ENCODE measurements around the gene ZNF787. TPM values are rescaled to one million over a fixed set of nuclear protein-coding genes. Genes with fewer than 3 reads are reported as not detected.

Gene ZNF787
- total and polyA plus RNA-seq, 9 donors, result 22.0 to 34.4 (median 24.7) TPM

DNA sequence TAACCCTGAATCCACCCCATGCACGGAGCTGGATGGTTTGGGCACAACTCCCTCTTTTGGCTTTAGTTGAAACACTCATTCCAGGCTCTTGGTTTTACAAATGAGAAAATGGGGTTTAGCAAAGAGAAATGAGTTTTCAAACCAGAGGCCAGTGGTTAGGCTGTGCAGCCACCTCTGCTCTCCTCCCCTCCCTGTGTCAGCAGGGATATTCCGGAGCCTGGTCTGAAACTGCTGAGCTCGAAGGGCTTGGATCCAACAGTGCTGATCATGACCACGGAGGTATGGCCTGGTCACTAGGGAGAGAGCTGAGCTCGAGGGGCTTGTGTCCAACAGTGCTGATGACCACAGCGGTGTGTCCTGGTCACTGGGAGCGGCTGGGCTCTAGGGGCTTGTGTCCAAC, 41.5 kb downstream of the ZNF787 start:
- H3K9me3 ChIP-seq (replicated peaks; ENCODE audit: control insufficient read depth, low read depth, low read length), result no peaks in the 10 kb centered on the region
- no peak overlapping the region for H3K27ac ChIP-seq (ENCODE audit: low read length)
- peaks cover 7% of the 10 kb centered on the region for H3K27me3 ChIP-seq (ENCODE audit: control insufficient read depth, insufficient read depth, low read length)
- no peak for DNase-seq
- no peak overlapping the region for H3K4me3 ChIP-seq (ENCODE audit: low read length)
- WGBS (ENCODE audit: insufficient coverage), result 45% methylated on average over 5 of the region's 7 CpGs
- H3K4me1 ChIP-seq (ENCODE audit: control insufficient read depth, insufficient read depth, low read length), result peaks cover 9% of the 10 kb centered on the region
- H3K36me3 ChIP-seq (ENCODE audit: control insufficient read depth, insufficient read depth, low read length), result no peaks in the 10 kb centered on the region

DNA sequence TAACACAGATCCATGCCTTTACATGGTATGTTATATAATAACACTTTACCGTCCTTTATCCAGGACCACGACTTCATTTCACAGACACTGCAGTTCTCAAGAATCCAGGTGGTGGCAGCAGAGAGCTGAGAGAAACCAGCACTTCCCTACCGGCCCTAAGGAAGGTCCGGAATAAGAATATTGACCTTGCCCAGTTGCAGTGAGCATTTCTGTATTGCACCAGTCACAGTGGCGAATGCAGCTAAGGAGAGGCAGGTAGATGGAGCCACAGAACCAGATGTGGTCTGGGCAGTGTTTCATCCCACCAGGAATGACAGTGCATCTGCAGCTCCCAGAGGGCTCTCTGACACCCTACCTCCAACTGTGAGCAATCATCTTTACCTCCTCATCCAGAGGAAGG, 44.6 kb downstream of the ZNF787 start:
- Histone ChIP-seq H3K27ac (ENCODE audit: low read length) (no peak overlapping the region), H3K9me3 (replicated peaks; ENCODE audit: control insufficient read depth, low read depth, low read length) (no peaks in the 10 kb centered on the region), H3K4me3 (ENCODE audit: low read length) (no peak overlapping the region), H3K36me3 (ENCODE audit: control insufficient read depth, insufficient read depth, low read length) (no peaks in the 10 kb centered on the region), H3K4me1 (ENCODE audit: control insufficient read depth, insufficient read depth, low read length) (peaks cover 9% of the 10 kb centered on the region), H3K27me3 (ENCODE audit: control insufficient read depth, insufficient read depth, low read length) (peaks cover 6% of the 10 kb centered on the region)
- 23% methylated on average over 2 of the region's 5 CpGs for WGBS (ENCODE audit: insufficient coverage)
- peak; percentile 58 for DNase-seq

DNA sequence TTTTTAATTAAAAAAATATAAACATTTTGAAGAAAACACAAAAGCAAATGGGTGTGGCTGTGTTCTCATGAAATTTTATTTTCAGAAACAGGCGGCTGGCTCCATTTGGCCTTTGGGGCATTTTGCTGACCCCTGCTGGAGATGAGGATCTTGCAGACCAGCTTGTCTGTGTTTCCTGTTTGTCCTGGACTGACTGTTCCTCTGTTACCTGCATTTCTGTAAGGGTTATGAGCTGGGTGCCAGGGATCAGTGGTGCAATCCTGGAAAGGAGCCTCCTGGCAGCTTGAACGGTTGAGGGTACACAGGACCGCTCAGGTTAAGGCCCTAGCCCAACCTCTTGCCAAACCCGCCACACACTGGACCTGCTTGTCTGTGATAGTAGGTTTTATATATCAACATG, 49.9 kb downstream of the ZNF787 start:
- H3K4me3 ChIP-seq (ENCODE audit: low read length), result no peak overlapping the region
- DNase-seq, result no peak
- peaks cover 6% of the 10 kb centered on the region for H3K4me1 ChIP-seq (ENCODE audit: control insufficient read depth, insufficient read depth, low read length)
- no peaks in the 10 kb centered on the region for H3K9me3 ChIP-seq (replicated peaks; ENCODE audit: control insufficient read depth, low read depth, low read length)
- WGBS (ENCODE audit: insufficient coverage), result 48% methylated on average over 3 of the region's 4 CpGs
- H3K27ac ChIP-seq (ENCODE audit: low read length), result no peak overlapping the region
- H3K36me3 ChIP-seq (ENCODE audit: control insufficient read depth, insufficient read depth, low read length), result no peaks in the 10 kb centered on the region
- H3K27me3 ChIP-seq (ENCODE audit: control insufficient read depth, insufficient read depth, low read length), result peaks cover 2% of the 10 kb centered on the region

DNA sequence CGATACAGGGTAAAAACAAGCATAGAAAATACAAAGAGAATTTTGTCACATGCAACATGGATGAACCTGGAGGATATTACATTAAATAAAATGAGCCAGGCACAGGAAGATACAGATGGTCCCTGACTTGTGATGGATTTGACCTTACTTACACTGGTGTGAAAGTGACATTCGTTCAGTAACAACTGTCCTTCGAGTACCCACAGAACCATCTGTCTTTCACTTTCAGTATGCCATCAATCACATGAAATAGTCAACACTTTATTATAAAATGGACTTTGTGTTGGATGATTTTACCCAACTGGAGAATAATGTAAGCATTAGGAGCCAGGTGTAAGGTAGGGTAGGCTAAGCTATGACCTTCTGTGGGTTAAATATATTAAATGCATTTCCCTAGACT, 51.5 kb downstream of the ZNF787 start:
- Histone ChIP-seq H3K27me3 (ENCODE audit: control insufficient read depth, insufficient read depth, low read length) (peaks cover 6% of the 10 kb centered on the region), H3K4me3 (ENCODE audit: low read length) (no peak overlapping the region), H3K9me3 (replicated peaks; ENCODE audit: control insufficient read depth, low read depth, low read length) (no peaks in the 10 kb centered on the region), H3K4me1 (ENCODE audit: control insufficient read depth, insufficient read depth, low read length) (peaks cover 8% of the 10 kb centered on the region), H3K36me3 (ENCODE audit: control insufficient read depth, insufficient read depth, low read length) (no peaks in the 10 kb centered on the region), H3K27ac (ENCODE audit: low read length) (no peak overlapping the region)
- WGBS (ENCODE audit: insufficient coverage), result no CpG with 5 or more reads among the region's 3 CpGs
- no peak for DNase-seq

DNA sequence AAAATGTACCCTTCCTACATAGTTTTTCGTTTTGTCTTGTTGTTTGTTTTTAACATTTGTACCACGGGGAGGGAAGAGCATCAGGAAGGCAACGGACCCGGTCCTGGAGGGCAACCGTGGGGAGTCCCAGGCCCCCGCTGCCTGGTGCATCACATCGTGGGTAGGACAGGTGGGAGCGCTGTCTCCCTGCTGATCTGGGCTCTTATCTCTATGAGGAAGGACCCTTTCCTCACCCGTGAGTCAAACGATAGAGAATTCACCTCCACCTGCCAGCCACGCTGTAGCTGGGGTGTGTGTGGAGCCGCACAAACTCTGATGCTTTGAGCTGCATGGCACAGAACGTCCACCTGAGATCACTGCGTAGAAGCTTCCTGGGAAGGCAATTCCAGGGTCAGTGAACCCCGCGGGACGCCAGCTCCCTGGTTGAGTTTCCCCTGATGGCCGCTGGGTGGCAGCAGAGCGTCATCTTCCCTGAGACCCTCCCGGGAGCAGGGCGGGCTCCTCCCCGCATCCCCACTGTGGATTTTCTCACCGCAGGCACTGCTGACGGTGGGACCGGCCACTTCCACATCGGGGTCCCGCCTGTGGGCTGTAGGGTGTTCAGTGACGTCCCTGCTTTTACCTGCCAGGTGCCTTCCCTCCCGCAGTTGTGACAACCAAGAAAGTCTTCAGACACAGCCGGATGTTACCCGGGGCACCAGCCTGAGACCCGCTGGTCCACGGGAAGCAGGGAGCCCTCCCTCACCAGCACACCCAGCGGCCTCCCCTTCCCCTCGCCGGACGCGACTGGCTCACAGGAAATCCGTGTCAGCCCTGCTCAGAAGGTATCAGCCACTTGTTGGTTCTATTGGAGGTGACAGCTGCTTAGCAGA, 54.7 kb downstream of the ZNF787 start:
- Histone ChIP-seq H3K36me3 (ENCODE audit: control insufficient read depth, insufficient read depth, low read length) (no peaks in the 10 kb centered on the region), H3K4me3 (ENCODE audit: low read length) (no peak overlapping the region), H3K27me3 (ENCODE audit: control insufficient read depth, insufficient read depth, low read length) (peaks cover 7% of the 10 kb centered on the region), H3K9me3 (replicated peaks; ENCODE audit: control insufficient read depth, low read depth, low read length) (no peaks in the 10 kb centered on the region), H3K27ac (ENCODE audit: low read length) (no peak overlapping the region), H3K4me1 (ENCODE audit: control insufficient read depth, insufficient read depth, low read length) (peaks cover 8% of the 10 kb centered on the region)
- DNase-seq, result peak; percentile 49
- 3% methylated on average over 29 of the region's 39 CpGs for WGBS (ENCODE audit: insufficient coverage)

DNA sequence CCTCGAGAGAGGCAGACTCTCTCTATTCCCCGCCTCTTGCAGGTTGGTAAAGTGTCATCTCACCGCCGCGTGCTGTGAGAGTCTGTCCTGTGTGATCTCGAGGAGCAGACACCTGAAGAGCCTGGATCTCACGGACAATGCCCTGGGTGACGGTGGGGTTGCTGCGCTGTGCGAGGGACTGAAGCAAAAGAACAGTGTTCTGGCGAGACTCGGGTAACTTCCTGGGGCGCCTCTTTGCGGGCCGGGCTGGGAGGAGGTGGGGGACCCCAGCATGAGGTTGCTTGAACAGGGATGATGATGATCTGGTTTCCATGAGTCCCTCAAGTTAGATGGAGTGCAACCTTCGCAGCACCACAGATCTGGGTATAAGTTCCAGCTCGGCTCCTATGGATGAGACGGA, 67.5 kb downstream of the ZNF787 start:
- H3K9me3 ChIP-seq (replicated peaks; ENCODE audit: control insufficient read depth, low read depth, low read length), result peaks cover 2% of the 10 kb centered on the region
- H3K27ac ChIP-seq (ENCODE audit: low read length), result no peak overlapping the region
- 87% methylated on average over 18 of the region's 18 CpGs for WGBS (ENCODE audit: insufficient coverage)
- H3K4me1 ChIP-seq (ENCODE audit: control insufficient read depth, insufficient read depth, low read length), result no peaks in the 10 kb centered on the region
- H3K36me3 ChIP-seq (ENCODE audit: control insufficient read depth, insufficient read depth, low read length), result no peaks in the 10 kb centered on the region
- no peak for DNase-seq
- no peaks in the 10 kb centered on the region for H3K27me3 ChIP-seq (ENCODE audit: control insufficient read depth, insufficient read depth, low read length)
- H3K4me3 ChIP-seq (ENCODE audit: low read length), result no peak overlapping the region

Other genes starting within 250 kb of the ZNF787 start
- not detected for gene NLRP13, start 189.0 kb downstream of the ZNF787 start, total RNA-seq
- not detected for gene NLRP13, start 189.0 kb downstream of the ZNF787 start, polyA plus RNA-seq (ENCODE audit: insufficient read depth in 1 of 8, insufficient read length in 8 of 8, low replicate concordance in 1 of 8)
- not detected for gene NLRP8, start 173.5 kb downstream of the ZNF787 start, total RNA-seq
- under 1 TPM in 1 of 8 donors, not detected in 7; 0.03 TPM for gene NLRP8, start 173.5 kb downstream of the ZNF787 start, polyA plus RNA-seq (ENCODE audit: insufficient read depth in 1 of 8, insufficient read length in 8 of 8, low replicate concordance in 1 of 8)
- gene NLRP5, start 134.5 kb downstream of the ZNF787 start, total RNA-seq, result not detected
- gene NLRP5, start 134.5 kb downstream of the ZNF787 start, polyA plus RNA-seq (ENCODE audit: insufficient read depth in 1 of 8, insufficient read length in 8 of 8, low replicate concordance in 1 of 8), result not detected
- gene ZNF444, start 20.0 kb upstream of the ZNF787 start, total RNA-seq, result 10.5 TPM
- 10 to 100 TPM; 17.9 to 26.2 (median 19.9) TPM for gene ZNF444, start 20.0 kb upstream of the ZNF787 start, polyA plus RNA-seq (ENCODE audit: insufficient read depth in 1 of 8, insufficient read length in 8 of 8, low replicate concordance in 1 of 8)
- not detected for gene GALP, start 54.7 kb upstream of the ZNF787 start, total RNA-seq
- gene GALP, start 54.7 kb upstream of the ZNF787 start, polyA plus RNA-seq (ENCODE audit: insufficient read depth in 1 of 8, insufficient read length in 8 of 8, low replicate concordance in 1 of 8), result not detected
- gene ZSCAN5B, start 76.5 kb upstream of the ZNF787 start, total RNA-seq, result 0.09 TPM
- under 1 TPM in 1 of 8 donors, not detected in 7; 0.12 TPM for gene ZSCAN5B, start 76.5 kb upstream of the ZNF787 start, polyA plus RNA-seq (ENCODE audit: insufficient read depth in 1 of 8, insufficient read length in 8 of 8, low replicate concordance in 1 of 8)
- gene ZSCAN5C, start 81.0 kb upstream of the ZNF787 start, total RNA-seq, result not detected
- gene ZSCAN5C, start 81.0 kb upstream of the ZNF787 start, polyA plus RNA-seq (ENCODE audit: insufficient read depth in 1 of 8, insufficient read length in 8 of 8, low replicate concordance in 1 of 8), result under 1 TPM in 1 of 8 donors, not detected in 7; 0.12 TPM
- gene EDDM13, start 151.5 kb upstream of the ZNF787 start, total RNA-seq, result 0.27 TPM
- 1 to 10 TPM in 6 of 8 donors, under 1 TPM in 2; 0.61 to 2.3 (median 1.3) TPM for gene EDDM13, start 151.5 kb upstream of the ZNF787 start, polyA plus RNA-seq (ENCODE audit: insufficient read depth in 1 of 8, insufficient read length in 8 of 8, low replicate concordance in 1 of 8)
- 8.7 TPM for gene ZSCAN5A, start 193.5 kb upstream of the ZNF787 start, total RNA-seq
- gene ZSCAN5A, start 193.5 kb upstream of the ZNF787 start, polyA plus RNA-seq (ENCODE audit: insufficient read depth in 1 of 8, insufficient read length in 8 of 8, low replicate concordance in 1 of 8), result 1 to 10 TPM; 6.4 to 9.8 (median 7.2) TPM